Osteocyte (in vitro differentiated cells): Measurements from ENCODE around the gene TARS3. TPM values are rescaled to one million over a fixed set of nuclear protein-coding genes. Genes with fewer than 3 reads are reported as not detected.

Source experiments
- DNase-seq: peaks from one replicate; pipeline ENCODE4 v3.0.0; 2021; ENCODE audit warnings: mixed read lengths; ENCODE audit not compliant: unreplicated experiment; ENCODE audit errors: extremely low spot score
- H3K27ac Mint-ChIP-seq: one replicate; pipeline ENCODE4 v1.8.0; 2021; ENCODE audit warnings: mild to moderate bottlenecking, mixed read lengths; ENCODE audit not compliant: unreplicated experiment
- H3K27me3 Mint-ChIP-seq: one replicate; pipeline ENCODE4 v1.8.0; 2021; ENCODE audit warnings: mixed read lengths; ENCODE audit not compliant: unreplicated experiment
- H3K36me3 Mint-ChIP-seq: one replicate; pipeline ENCODE4 v1.8.0; 2021; ENCODE audit warnings: mixed read lengths; ENCODE audit not compliant: unreplicated experiment
- H3K4me1 Mint-ChIP-seq: one replicate; pipeline ENCODE4 v1.8.0; 2021; ENCODE audit warnings: mixed read lengths; ENCODE audit not compliant: unreplicated experiment
- H3K4me3 Mint-ChIP-seq: one replicate; pipeline ENCODE4 v1.8.0; 2021; ENCODE audit warnings: mild to moderate bottlenecking, moderate library complexity, mixed read lengths; ENCODE audit not compliant: unreplicated experiment
- H3K9me3 Mint-ChIP-seq: one replicate; pipeline ENCODE4 v1.8.0; 2021; ENCODE audit warnings: mixed read lengths; ENCODE audit not compliant: unreplicated experiment
- total RNA-seq: library from RNA; stranded (reverse); gene quantifications from 2 replicates; pipeline ENCODE4 v1.2.1, GENCODE V29; 2021
- TF ChIP-seq, protein P1 (sequence below): fragments of 200-600 bp; sonication (generic); IDR thresholded peaks from 2 replicates; pipeline ENCODE4 v1.5.0; 2021; ENCODE audit warnings: antibody characterized with exemption, mild to moderate bottlenecking, moderate library complexity

The TARS3 gene
- total RNA-seq, 1 donor from 2014 or later: 16.0 TPM

DNA sequence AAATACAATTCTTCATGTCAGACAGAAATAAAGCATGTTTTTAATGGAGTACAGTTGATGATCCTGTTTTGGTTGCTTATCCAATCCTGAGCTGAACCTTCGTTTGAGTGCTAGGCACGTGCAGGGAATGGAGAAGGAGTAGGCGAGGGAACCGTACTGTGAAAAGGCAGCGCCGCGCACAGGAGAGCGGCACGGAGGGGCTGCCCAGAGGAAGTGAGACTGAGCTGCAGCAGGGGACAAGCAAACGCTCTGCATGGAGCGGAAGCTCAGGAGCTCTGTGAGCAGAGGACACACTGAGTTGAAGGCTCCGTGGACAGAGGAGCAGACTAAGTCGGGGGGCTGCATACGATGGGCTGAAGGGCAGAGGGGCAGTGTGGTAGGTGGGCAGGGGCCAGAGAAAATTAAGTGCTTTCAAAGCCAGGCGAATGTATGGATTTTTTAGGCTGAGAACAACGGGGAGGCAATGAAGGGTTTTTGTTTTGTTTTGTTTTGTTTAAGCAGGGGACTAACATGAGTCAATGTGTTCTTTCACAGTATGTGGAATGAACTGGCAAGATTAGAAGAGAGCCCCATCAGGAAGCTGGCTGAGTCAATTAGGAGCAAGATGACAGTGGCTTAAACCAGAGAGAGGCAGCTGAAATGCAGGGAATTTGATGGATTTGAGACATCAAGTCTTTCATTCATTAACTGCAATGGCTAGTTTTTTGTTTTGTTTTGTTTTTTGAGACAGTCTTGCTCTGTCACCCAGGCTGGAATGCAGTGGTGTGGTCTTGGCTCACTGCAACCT, 48.3 kb downstream of the TARS3 start:
- H3K27ac Mint-ChIP-seq: peak overlapping the region; percentile 84
- H3K4me3 Mint-ChIP-seq: peak overlapping the region; percentile 55
- TF ChIP-seq, protein P1, sequence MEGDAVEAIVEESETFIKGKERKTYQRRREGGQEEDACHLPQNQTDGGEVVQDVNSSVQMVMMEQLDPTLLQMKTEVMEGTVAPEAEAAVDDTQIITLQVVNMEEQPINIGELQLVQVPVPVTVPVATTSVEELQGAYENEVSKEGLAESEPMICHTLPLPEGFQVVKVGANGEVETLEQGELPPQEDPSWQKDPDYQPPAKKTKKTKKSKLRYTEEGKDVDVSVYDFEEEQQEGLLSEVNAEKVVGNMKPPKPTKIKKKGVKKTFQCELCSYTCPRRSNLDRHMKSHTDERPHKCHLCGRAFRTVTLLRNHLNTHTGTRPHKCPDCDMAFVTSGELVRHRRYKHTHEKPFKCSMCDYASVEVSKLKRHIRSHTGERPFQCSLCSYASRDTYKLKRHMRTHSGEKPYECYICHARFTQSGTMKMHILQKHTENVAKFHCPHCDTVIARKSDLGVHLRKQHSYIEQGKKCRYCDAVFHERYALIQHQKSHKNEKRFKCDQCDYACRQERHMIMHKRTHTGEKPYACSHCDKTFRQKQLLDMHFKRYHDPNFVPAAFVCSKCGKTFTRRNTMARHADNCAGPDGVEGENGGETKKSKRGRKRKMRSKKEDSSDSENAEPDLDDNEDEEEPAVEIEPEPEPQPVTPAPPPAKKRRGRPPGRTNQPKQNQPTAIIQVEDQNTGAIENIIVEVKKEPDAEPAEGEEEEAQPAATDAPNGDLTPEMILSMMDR: no peak
- no peaks in the 10 kb centered on the region for H3K27me3 Mint-ChIP-seq
- peaks cover 50% of the 10 kb centered on the region for H3K36me3 Mint-ChIP-seq
- peaks cover 28% of the 10 kb centered on the region for H3K4me1 Mint-ChIP-seq
- H3K9me3 Mint-ChIP-seq: peaks cover 4% of the 10 kb centered on the region
- DNase-seq: no peak

DNA sequence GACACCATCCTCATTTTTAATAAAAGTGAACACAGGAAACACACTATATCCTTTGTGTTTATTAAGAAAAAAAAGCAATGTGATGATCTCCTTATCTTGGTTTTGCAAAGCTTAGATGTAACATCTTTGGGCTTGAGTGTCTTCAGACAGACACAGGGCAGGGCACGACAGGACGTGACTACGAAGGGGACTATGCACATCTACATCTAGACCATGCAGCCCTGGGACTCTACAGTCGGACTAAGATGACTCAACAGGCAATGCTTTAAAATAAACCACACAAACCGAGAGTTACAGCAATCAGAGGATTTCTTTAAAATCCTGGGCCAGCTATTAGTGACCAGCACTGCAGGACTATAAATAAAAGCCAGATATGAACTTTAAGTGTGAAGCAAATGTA, 49.3 kb downstream of the TARS3 start:
- H3K27me3 Mint-ChIP-seq: no peaks in the 10 kb centered on the region
- no peak for DNase-seq
- H3K4me1 Mint-ChIP-seq: peaks cover 28% of the 10 kb centered on the region
- H3K4me3 Mint-ChIP-seq: no peak overlapping the region
- H3K9me3 Mint-ChIP-seq: peaks cover 4% of the 10 kb centered on the region
- H3K36me3 Mint-ChIP-seq: peaks cover 50% of the 10 kb centered on the region
- no peak overlapping the region for H3K27ac Mint-ChIP-seq
- TF ChIP-seq, protein P1: no peak

DNA sequence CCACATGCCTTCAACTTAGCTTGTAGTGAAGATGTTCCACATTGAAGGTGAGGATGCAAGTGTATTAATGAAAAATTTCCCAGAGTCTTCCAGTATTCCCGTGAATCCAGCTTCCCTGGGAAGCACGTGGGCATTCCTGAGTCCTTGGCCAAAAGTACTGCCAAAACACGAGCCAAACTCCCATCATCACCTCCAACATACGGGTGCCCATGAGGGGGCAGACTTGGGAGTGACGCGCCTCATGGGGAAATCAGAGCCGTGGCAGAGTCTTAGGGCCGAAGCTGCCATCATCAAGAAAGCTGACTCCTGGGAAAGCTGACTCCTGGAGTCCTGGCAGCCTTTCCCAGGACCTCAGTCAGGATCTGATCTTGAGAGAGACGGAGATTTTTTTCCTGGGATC, 52.0 kb downstream of the TARS3 start:
- H3K27me3 Mint-ChIP-seq: no peaks in the 10 kb centered on the region
- no peak for DNase-seq
- H3K9me3 Mint-ChIP-seq: peaks cover 5% of the 10 kb centered on the region
- H3K27ac Mint-ChIP-seq: no peak overlapping the region
- TF ChIP-seq, protein P1: no peak
- H3K36me3 Mint-ChIP-seq: peaks cover 51% of the 10 kb centered on the region
- H3K4me1 Mint-ChIP-seq: peaks cover 21% of the 10 kb centered on the region
- no peak overlapping the region for H3K4me3 Mint-ChIP-seq

- Mint-ChIP-seq H3K4me1 (peaks cover 11% of the 10 kb centered on the region), H3K9me3 (peaks cover 8% of the 10 kb centered on the region), H3K4me3 (no peak overlapping the region), H3K27ac (no peak overlapping the region), H3K27me3 (no peaks in the 10 kb centered on the region), H3K36me3 (peaks cover 58% of the 10 kb centered on the region)
- DNase-seq: no peak
- TF ChIP-seq, protein P1: no peak
Observed at GRCh38 chr15:101669744-101670143, 54.5 kb downstream of the TARS3 start.

DNA sequence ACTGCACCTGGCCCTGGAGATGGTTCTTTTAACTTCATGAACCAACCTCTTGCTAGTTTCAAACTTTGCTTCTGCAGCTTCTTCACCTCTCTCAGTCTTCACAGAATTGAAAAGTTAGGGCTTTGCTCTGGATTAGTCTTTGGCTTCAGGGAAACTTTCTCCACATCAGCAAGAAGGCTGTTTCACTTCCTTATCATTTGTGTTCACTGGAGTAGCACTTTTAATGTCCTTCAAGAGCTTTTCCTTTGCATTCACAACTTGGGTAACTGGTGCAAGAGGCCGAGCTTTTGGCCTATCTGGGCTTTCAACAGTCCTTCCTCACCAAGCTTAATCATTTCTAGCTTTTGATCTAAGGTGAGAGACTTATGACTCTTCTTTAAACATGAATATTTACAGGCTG, 56.4 kb downstream of the TARS3 start:
- Mint-ChIP-seq H3K4me3 (no peak overlapping the region), H3K4me1 (peaks cover 16% of the 10 kb centered on the region), H3K36me3 (peaks cover 45% of the 10 kb centered on the region), H3K9me3 (peaks cover 8% of the 10 kb centered on the region), H3K27ac (no peak overlapping the region), H3K27me3 (no peaks in the 10 kb centered on the region)
- TF ChIP-seq, protein P1: no peak
- no peak for DNase-seq
